HG03060 (cell line): Measurements from ENCODE around the gene FKBP5.
"Not testable (repeated sequence)": the region's sequence is repeated elsewhere in the genome, so short reads cannot be mapped to it uniquely, and the experiment has no call there.

Experiments used
- ATAC-seq: cut with Tn5 transposase; IDR thresholded peaks from one replicate; pipeline ENCODE4 v1.9.1; 2021; ENCODE audit warnings: low read depth, moderate number of reproducible peaks; ENCODE audit not compliant: unreplicated experiment

The FKBP5 gene

GRCh38 chr6:35553315-35553714, 135.4 kb downstream of the FKBP5 start:
- ATAC-seq, result no peak

- no peak for ATAC-seq
Observed at GRCh38 chr6:35552285-35552917, 136.3 kb downstream of the FKBP5 start.

- ATAC-seq, result no peak
Observed at GRCh38 chr6:35550437-35550836, 138.3 kb downstream of the FKBP5 start.

GRCh38 chr6:35547676-35548075, 141.0 kb downstream of the FKBP5 start:
- ATAC-seq, result no peak

- no peak for ATAC-seq
Observed at GRCh38 chr6:35544769-35545361, 143.8 kb downstream of the FKBP5 start.

GRCh38 chr6:35543459-35544193, 145.1 kb downstream of the FKBP5 start:
- ATAC-seq, result no peak

GRCh38 chr6:35541836-35542235, 146.9 kb downstream of the FKBP5 start:
- no peak for ATAC-seq

GRCh38 chr6:35539223-35539622, 149.5 kb downstream of the FKBP5 start:
- no peak for ATAC-seq

GRCh38 chr6:35535847-35536246, 152.9 kb downstream of the FKBP5 start:
- ATAC-seq, result not testable (repeated sequence)

- ATAC-seq, result no peak
Observed at GRCh38 chr6:35534407-35535170, 154.1 kb downstream of the FKBP5 start.

- ATAC-seq, result no peak
Observed at GRCh38 chr6:35533981-35534380, 154.7 kb downstream of the FKBP5 start.

GRCh38 chr6:35532126-35532525, 156.6 kb downstream of the FKBP5 start:
- ATAC-seq, result no peak

- no peak for ATAC-seq
Observed at GRCh38 chr6:35524380-35525020, 164.2 kb downstream of the FKBP5 start.
